Immature natural killer cell (primary cell): Measurements from ENCODE around the gene INMT. TPM values are rescaled to one million over a fixed set of nuclear protein-coding genes. Genes with fewer than 3 reads are reported as not detected.

ENCODE experiments used
- DNase-seq, 3 donors: peaks; one replicate each; pipeline ENCODE4 v3.0.0; 2022; ENCODE audit warnings: mixed read lengths in 1 of 3
- H3K27ac Mint-ChIP-seq, 6 donors: one replicate each; pipeline ENCODE4 v1.8.0; 2020; ENCODE audit warnings: mixed read lengths in 6 of 6, mild to moderate bottlenecking in 5 of 6, inconsistent platforms in 4 of 6, moderate library complexity in 3 of 6
- H3K27me3 Mint-ChIP-seq, 3 donors: one replicate each; pipeline ENCODE4 v1.8.0; 2020 to 2021; ENCODE audit warnings: low read depth in 3 of 3, mild to moderate bottlenecking in 3 of 3, mixed read lengths in 3 of 3, moderate library complexity in 3 of 3, inconsistent platforms in 1 of 3
- H3K36me3 Mint-ChIP-seq, 3 donors: one replicate each; pipeline ENCODE4 v1.8.0; 2020; ENCODE audit warnings: mixed read lengths in 3 of 3, inconsistent platforms in 2 of 3, mild to moderate bottlenecking in 2 of 3
- H3K4me1 Mint-ChIP-seq, 2 donors: one replicate each; pipeline ENCODE4 v1.8.0; 2020; ENCODE audit warnings: inconsistent platforms in 2 of 2, mild to moderate bottlenecking in 2 of 2, mixed read lengths in 2 of 2, moderate library complexity in 1 of 2
- H3K4me3 Mint-ChIP-seq, 5 donors: one replicate each; pipeline ENCODE4 v1.8.0; 2020; ENCODE audit warnings: mild to moderate bottlenecking in 5 of 5, mixed read lengths in 5 of 5, inconsistent platforms in 3 of 5, moderate library complexity in 3 of 5
- H3K9me3 Mint-ChIP-seq, 6 donors: one replicate each; pipeline ENCODE4 v1.8.0; 2020; ENCODE audit warnings: mild to moderate bottlenecking in 6 of 6, mixed read lengths in 6 of 6, inconsistent platforms in 4 of 6, moderate library complexity in 3 of 6
- polyA plus RNA-seq, 3 donors: library from polyadenylated mRNA; unstranded; fragments of 300-500 nt; fragmentation: Illumina TruSeq; gene quantifications; one replicate each; pipeline ENCODE4 v1.2.3, GENCODE V29; 2021

INMT gene
- polyA plus RNA-seq, 3 donors from 2014 or later, result not detected

- DNase-seq, result no peak
- H3K27ac Mint-ChIP-seq, result no peak overlapping the region
- H3K9me3 Mint-ChIP-seq, result no peaks in the 10 kb centered on the region
- no peaks in the 10 kb centered on the region for H3K4me1 Mint-ChIP-seq
- peaks cover 0 to 1% (median 0%) of the 10 kb centered on the region in 3 donors for H3K27me3 Mint-ChIP-seq
- H3K4me3 Mint-ChIP-seq, result no peak overlapping the region
- peaks cover 0 to 6% (median 0%) of the 10 kb centered on the region in 3 donors for H3K36me3 Mint-ChIP-seq
Measured at GRCh38 chr7:30790356-30790755, 38.4 kb downstream of the INMT start.

GRCh38 chr7:30791114-30791513 lies 39.2 kb downstream of the INMT start:
- H3K36me3 Mint-ChIP-seq, result peaks cover 0 to 3% (median 0%) of the 10 kb centered on the region in 3 donors
- H3K9me3 Mint-ChIP-seq, result no peaks in the 10 kb centered on the region
- peaks cover 0 to 1% (median 0%) of the 10 kb centered on the region in 3 donors for H3K27me3 Mint-ChIP-seq
- peaks cover 1 to 4% of the 10 kb centered on the region in 2 donors for H3K4me1 Mint-ChIP-seq
- H3K4me3 Mint-ChIP-seq, result no peak overlapping the region
- no peak overlapping the region for H3K27ac Mint-ChIP-seq
- no peak for DNase-seq

DNA sequence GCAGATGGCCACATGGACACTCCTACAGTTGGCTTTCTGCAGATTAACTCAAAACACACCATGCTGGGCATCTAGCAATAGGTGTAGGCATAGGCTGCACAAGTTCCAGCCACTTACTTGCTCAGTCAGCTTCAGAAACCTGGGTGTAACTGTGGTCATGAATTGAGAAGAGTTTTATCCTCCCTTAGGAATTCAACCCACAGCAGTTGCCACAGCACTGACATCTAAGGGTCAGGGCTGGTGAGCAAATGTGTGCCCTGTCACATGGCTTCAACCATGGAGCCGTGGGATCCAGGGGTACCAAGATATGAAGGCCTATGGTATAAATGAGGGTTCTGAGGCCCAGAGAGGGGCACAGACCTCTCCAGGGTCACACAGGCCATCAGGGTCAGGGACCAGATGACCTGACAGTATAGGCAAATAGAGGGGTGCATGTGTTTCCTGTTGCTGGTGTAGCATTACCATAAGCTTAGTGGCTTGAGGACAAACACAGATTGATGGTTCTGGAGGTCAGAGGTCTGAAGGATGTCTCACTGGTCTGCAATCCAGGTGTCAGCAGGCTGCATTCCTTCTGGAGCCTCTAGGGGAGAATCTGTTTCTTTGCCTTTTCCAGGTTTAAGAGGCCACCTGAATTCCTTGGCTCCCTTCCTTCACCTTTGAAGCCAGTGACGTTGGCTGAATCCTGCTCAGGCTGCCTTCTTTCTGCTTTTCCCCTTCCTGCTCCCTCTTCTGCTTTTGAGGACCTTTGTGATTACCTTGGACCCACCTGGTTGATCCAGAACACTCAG lies 43.4 kb downstream of the INMT start:
- H3K36me3 Mint-ChIP-seq, result peaks cover 0 to 3% (median 0%) of the 10 kb centered on the region in 3 donors
- peaks cover 0 to 1% (median 0%) of the 10 kb centered on the region in 3 donors for H3K27me3 Mint-ChIP-seq
- H3K4me3 Mint-ChIP-seq, result no peak overlapping the region
- H3K9me3 Mint-ChIP-seq, result no peaks in the 10 kb centered on the region
- peaks cover 2 to 8% of the 10 kb centered on the region in 2 donors for H3K4me1 Mint-ChIP-seq
- no peak overlapping the region for H3K27ac Mint-ChIP-seq
- DNase-seq, result no peak

DNA sequence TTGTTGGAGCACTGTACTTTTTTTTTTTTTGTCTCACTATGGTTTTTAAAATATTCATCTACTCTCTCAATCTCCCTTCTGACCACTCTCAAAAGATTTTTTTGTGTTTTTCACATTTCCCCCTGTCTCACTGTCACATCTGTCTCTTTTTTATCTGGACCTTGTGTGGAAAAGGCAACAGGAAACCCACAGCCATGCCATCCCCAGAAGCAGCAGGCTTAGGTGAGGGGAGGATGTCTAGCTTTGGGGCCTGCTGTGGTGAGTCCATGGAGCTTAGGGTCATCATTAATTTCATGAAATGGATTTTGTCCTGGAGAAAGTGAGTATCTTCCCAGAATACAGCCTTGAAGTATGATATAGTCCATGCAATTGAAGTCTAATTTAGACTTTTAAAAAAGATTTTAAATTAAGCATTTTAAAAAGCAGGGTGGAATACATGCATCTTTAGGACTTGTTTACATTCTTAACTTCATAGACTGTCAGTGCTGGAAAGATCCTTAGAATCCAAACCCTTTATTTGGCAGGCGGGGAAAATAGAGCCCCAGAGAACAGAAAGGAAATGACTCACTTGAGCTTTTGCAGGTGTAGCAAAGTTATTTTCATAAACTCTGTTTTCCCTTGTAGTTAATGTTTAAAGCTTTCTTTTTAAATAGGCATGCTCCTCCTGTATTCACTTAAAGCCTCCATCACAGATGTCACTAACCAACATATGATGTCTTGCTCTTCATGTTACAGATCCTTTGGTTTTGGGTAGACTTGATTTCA lies 44.4 kb downstream of the INMT start:
- H3K4me1 Mint-ChIP-seq, result peaks cover 2 to 8% of the 10 kb centered on the region in 2 donors
- no peaks in the 10 kb centered on the region for H3K27me3 Mint-ChIP-seq
- no peaks in the 10 kb centered on the region for H3K9me3 Mint-ChIP-seq
- H3K4me3 Mint-ChIP-seq, result no peak overlapping the region
- H3K27ac Mint-ChIP-seq, result no peak overlapping the region
- peaks cover 0 to 3% (median 0%) of the 10 kb centered on the region in 3 donors for H3K36me3 Mint-ChIP-seq
- DNase-seq, result no peak

DNA sequence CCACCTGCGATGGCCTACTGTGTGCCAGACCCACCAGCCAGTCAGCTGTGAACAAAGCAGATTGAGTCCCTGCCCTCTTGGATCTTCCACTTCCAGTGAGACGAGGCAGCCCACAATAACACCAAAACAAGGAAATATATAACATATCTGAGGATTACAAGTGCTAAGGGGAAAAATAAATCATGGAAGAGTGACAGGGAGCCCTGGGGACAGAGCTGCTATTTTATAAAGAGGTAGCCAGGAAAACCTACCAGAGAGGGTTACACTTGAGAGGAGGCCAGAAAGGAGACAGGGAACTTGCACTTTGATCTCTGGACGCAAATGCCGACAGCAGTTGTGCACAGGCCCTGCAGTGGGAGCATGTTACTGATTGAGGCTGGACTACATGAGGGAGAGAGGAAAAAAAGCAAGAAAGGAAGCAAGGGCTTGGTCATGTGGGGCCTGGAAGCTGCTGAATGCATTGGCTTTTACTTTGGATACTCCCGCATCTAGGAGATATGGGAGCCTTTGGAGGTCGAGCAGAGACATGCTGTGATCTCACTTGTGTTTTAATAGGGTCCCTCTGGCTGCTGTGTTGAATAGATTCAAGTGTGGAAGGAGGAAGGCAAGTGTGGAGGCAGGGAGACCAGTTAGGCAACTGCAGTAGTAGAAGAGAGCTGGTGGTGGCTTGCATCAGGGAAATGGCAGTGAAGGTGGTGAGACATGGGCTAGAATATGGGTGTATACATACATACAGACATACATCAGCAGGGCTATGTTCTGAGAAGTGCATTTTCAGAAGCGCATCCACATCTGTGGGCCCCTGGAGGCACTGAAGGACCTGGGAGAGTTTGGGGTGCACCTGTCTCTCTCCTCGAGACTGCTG lies 45.5 kb downstream of the INMT start:
- H3K4me1 Mint-ChIP-seq, result peaks cover 2 to 8% of the 10 kb centered on the region in 2 donors
- no peak for DNase-seq
- H3K4me3 Mint-ChIP-seq, result no peak overlapping the region
- peaks cover 0 to under 1% (median 0%) of the 10 kb centered on the region in 3 donors for H3K36me3 Mint-ChIP-seq
- H3K27ac Mint-ChIP-seq, result no peak overlapping the region
- H3K27me3 Mint-ChIP-seq, result no peaks in the 10 kb centered on the region
- no peaks in the 10 kb centered on the region for H3K9me3 Mint-ChIP-seq

DNA sequence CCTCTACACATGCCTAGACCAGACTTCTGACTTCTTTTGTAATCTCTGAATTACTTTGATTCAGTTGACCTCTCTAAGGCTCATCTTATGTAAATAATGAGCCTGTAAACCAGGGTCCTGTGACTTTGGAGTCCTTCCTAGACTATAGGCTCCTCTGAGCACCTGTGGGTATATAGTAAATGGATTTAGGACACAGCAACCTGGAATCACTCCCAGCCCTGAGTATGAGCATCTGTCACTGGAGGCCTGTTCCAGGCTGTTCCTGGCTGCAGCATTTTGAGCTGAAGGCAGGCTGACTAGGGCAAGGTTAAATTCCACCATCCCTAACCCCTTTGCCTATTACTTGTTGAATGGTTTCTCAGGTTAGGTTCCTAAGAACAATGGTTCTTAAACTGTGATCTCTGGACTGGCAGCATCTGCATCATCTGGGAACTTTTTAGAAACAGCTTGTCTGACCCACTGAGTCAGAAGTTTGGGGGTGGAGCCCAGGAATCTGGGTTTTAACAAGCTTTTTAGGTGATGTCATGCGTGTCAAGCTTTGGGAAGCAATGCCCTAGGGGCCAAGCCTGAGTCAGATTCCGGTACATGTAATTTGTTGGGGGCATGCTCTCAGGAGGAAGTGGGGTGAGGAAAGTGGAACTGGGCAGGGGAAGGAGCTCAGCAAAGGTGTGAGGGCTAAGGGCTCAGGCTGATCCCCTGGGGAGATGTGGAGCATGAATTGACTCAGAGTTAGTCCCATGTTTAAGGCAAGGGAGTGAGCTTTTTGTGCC lies 47.5 kb downstream of the INMT start:
- no peaks in the 10 kb centered on the region for H3K27me3 Mint-ChIP-seq
- peaks cover 2 to 8% of the 10 kb centered on the region in 2 donors for H3K4me1 Mint-ChIP-seq

GRCh38 chr7:30799976-30800661 lies 48.2 kb downstream of the INMT start:
- H3K36me3 Mint-ChIP-seq, result no peaks in the 10 kb centered on the region
- H3K4me3 Mint-ChIP-seq, result no peak overlapping the region
- no peaks in the 10 kb centered on the region for H3K27me3 Mint-ChIP-seq
- no peaks in the 10 kb centered on the region for H3K9me3 Mint-ChIP-seq
- H3K27ac Mint-ChIP-seq, result no peak overlapping the region
- no peak for DNase-seq
- peaks cover 2 to 8% of the 10 kb centered on the region in 2 donors for H3K4me1 Mint-ChIP-seq

More for the DNA sequence above, 47.5 kb downstream of the INMT start:
- Mint-ChIP-seq H3K9me3 (no peaks in the 10 kb centered on the region), H3K4me3 (no peak overlapping the region), H3K36me3 (no peaks in the 10 kb centered on the region), H3K27ac (no peak overlapping the region)
- no peak for DNase-seq

- no peaks in the 10 kb centered on the region for H3K36me3 Mint-ChIP-seq
- DNase-seq, result peak in 2 of 3 donors; percentile 2 to 14
- no peak overlapping the region for H3K27ac Mint-ChIP-seq
- H3K4me3 Mint-ChIP-seq, result no peak overlapping the region
- no peaks in the 10 kb centered on the region for H3K9me3 Mint-ChIP-seq
- no peaks in the 10 kb centered on the region for H3K27me3 Mint-ChIP-seq
- peaks cover 2 to 7% of the 10 kb centered on the region in 2 donors for H3K4me1 Mint-ChIP-seq
Measured at GRCh38 chr7:30800785-30801252, 48.9 kb downstream of the INMT start.

- no peak for DNase-seq
- Mint-ChIP-seq H3K9me3 (no peaks in the 10 kb centered on the region), H3K27ac (no peak overlapping the region), H3K27me3 (no peaks in the 10 kb centered on the region), H3K4me3 (no peak overlapping the region), H3K4me1 (no peaks in the 10 kb centered on the region), H3K36me3 (no peaks in the 10 kb centered on the region)
Measured at GRCh38 chr7:30802812-30803211, 50.9 kb downstream of the INMT start.

GRCh38 chr7:30804078-30804661 lies 52.2 kb downstream of the INMT start:
- DNase-seq, result no peak
- H3K4me1 Mint-ChIP-seq, result no peaks in the 10 kb centered on the region
- no peaks in the 10 kb centered on the region for H3K36me3 Mint-ChIP-seq
- no peak overlapping the region for H3K27ac Mint-ChIP-seq
- H3K27me3 Mint-ChIP-seq, result peaks cover 0 to 2% (median 0%) of the 10 kb centered on the region in 3 donors
- no peaks in the 10 kb centered on the region for H3K9me3 Mint-ChIP-seq
- no peak overlapping the region for H3K4me3 Mint-ChIP-seq

DNA sequence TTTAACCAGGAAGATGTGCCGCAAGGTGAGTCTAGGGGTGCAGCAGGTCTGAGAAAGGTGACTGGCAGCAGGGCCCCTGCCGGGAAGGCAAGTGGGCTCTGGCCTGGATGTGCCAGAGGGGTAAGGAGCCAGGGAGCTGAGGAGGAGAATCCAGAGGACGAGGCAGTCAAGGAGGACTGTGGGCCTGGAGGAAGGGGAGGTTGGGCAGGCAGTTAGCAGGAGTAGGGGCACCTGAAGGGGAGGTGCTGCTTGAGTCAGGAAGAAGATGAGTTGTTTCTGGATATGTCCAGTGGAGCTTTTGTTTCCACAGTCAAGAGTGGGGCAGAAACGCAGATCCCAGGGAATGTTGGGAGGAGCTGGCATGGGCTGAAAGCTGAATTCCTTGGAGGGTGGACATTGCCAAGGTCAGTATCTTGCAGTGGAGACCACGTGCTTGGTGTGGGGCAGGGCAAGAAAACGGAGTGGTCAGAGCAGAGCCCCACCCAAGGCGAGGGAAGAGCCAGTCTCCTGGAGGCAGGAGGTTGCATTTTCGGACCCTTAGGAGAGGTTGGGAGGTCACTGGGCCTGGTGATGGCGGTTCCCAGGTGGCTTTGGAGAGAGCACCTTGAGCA lies 53.3 kb downstream of the INMT start:
- Mint-ChIP-seq H3K36me3 (no peaks in the 10 kb centered on the region), H3K27ac (no peak overlapping the region), H3K9me3 (no peaks in the 10 kb centered on the region), H3K27me3 (peaks cover 0 to 2% (median 0%) of the 10 kb centered on the region in 3 donors), H3K4me1 (no peaks in the 10 kb centered on the region), H3K4me3 (no peak overlapping the region)
- no peak for DNase-seq

DNA sequence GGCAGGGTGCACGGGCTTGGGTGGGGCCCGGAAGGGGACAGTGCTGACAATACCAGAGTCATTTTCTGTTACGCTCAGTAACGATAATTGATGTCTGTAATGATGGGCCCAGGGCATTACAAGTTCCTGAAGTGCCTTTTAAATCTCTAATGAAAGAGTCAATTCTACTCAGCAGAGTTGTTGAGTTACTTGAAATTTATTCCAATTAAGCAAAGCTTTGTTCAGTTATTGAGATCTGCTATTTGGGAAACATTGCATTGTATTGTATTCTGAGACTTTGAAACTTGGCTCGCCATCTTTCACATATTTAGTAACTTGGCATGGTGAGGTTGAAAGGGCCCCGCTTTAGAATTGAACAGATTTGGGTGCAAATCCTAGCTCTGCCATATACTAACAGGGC lies 54.0 kb downstream of the INMT start:
- no peak for DNase-seq
- H3K27ac Mint-ChIP-seq, result no peak overlapping the region
- no peaks in the 10 kb centered on the region for H3K36me3 Mint-ChIP-seq
- no peaks in the 10 kb centered on the region for H3K4me1 Mint-ChIP-seq
- H3K4me3 Mint-ChIP-seq, result no peak overlapping the region
- no peaks in the 10 kb centered on the region for H3K9me3 Mint-ChIP-seq
- peaks cover 0 to 2% (median 0%) of the 10 kb centered on the region in 3 donors for H3K27me3 Mint-ChIP-seq
